NCI-H460 (cell line): Measurements from ENCODE around the gene PCDHB14. TPM values are rescaled to one million over a fixed set of nuclear protein-coding genes. Genes with fewer than 3 reads are reported as not detected.

Experiments used
- DNase-seq: peaks from one replicate; pipeline ENCODE4 v3.0.0-alpha.2; 2016; ENCODE audit warnings: low read depth; ENCODE audit errors: extremely low read depth
- total RNA-seq: library from RNA; depleted of rRNA; stranded (reverse); fragments of >200 nt; shearing (Covaris generic); gene quantifications from 2 replicates; pipeline ENCODE4 v1.2.3, GENCODE V29; 2014; rRNA removed

The PCDHB14 gene
- total RNA-seq, 1 experiment from 2014 or later = 2.7 TPM

- no peak for DNase-seq
These were observed 46.1 kb downstream of the PCDHB14 start for GRCh38 chr5:141269195-141269594.

- DNase-seq = no peak
These were observed 49.8 kb downstream of the PCDHB14 start for GRCh38 chr5:141272906-141273305.

Other genes with a start within 250 kb of the PCDHB14 start
- gene PCDHB1, start 172.0 kb upstream of the PCDHB14 start, total RNA-seq = 0.03 TPM in 1 of 2 replicates, not detected in the other
- 0.29 and 0.52 TPM in 2 replicates for gene PCDHB2, start 128.7 kb upstream of the PCDHB14 start, total RNA-seq
- gene PCDHB3, start 122.9 kb upstream of the PCDHB14 start, total RNA-seq = 0.12 and 0.14 TPM in 2 replicates
- gene PCDHB4, start 101.5 kb upstream of the PCDHB14 start, total RNA-seq = not detected in 2 replicates
- 0.07 TPM in 1 of 2 replicates, not detected in the other for gene PCDHB5, start 88.1 kb upstream of the PCDHB14 start, total RNA-seq
- not detected in 2 replicates for gene PCDHB6, start 73.3 kb upstream of the PCDHB14 start, total RNA-seq
- 0.17 and 0.25 TPM in 2 replicates for gene PCDHB7, start 50.7 kb upstream of the PCDHB14 start, total RNA-seq
- 0.14 and 0.22 TPM in 2 replicates for gene PCDHB8, start 45.6 kb upstream of the PCDHB14 start, total RNA-seq
- gene PCDHB16, start 41.0 kb upstream of the PCDHB14 start, total RNA-seq = 0.32 and 0.69 TPM in 2 replicates
- gene PCDHB9, start 36.2 kb upstream of the PCDHB14 start, total RNA-seq = 0.40 and 0.69 TPM in 2 replicates
- gene PCDHB10, start 31.0 kb upstream of the PCDHB14 start, total RNA-seq = 0.35 and 0.72 TPM in 2 replicates
- gene PCDHB11, start 23.7 kb upstream of the PCDHB14 start, total RNA-seq = 5.4 and 6.0 TPM in 2 replicates
- gene PCDHB12, start 14.6 kb upstream of the PCDHB14 start, total RNA-seq = 0.75 and 0.99 TPM in 2 replicates
- 2.2 and 2.5 TPM in 2 replicates for gene PCDHB13, start 9.4 kb upstream of the PCDHB14 start, total RNA-seq
- gene PCDHB15, start 22.1 kb downstream of the PCDHB14 start, total RNA-seq = 0.12 and 0.20 TPM in 2 replicates
- not detected in 2 replicates for gene SLC25A2, start 80.7 kb downstream of the PCDHB14 start, total RNA-seq
- gene TAF7, start 97.4 kb downstream of the PCDHB14 start, total RNA-seq = 91.7 and 130 TPM in 2 replicates
- 0.72 and 1.6 TPM in 2 replicates for gene PCDHGA1, start 107.2 kb downstream of the PCDHB14 start, total RNA-seq
- 0.12 TPM in 2 replicates for gene PCDHGA2, start 115.4 kb downstream of the PCDHB14 start, total RNA-seq
- 0.17 TPM in 1 of 2 replicates, not detected in the other for gene PCDHGA3, start 120.5 kb downstream of the PCDHB14 start, total RNA-seq
- gene PCDHGB1, start 126.8 kb downstream of the PCDHB14 start, total RNA-seq = 1.1 and 2.6 TPM in 2 replicates
- 0.79 and 1.3 TPM in 2 replicates for gene PCDHGA4, start 131.7 kb downstream of the PCDHB14 start, total RNA-seq
- gene PCDHGB2, start 136.7 kb downstream of the PCDHB14 start, total RNA-seq = 1.8 and 2.0 TPM in 2 replicates
- gene PCDHGA5, start 140.8 kb downstream of the PCDHB14 start, total RNA-seq = 0.58 and 0.62 TPM in 2 replicates
- gene PCDHGB3, start 146.9 kb downstream of the PCDHB14 start, total RNA-seq = 0.52 and 1.1 TPM in 2 replicates
- 1.1 and 1.2 TPM in 2 replicates for gene PCDHGA6, start 150.5 kb downstream of the PCDHB14 start, total RNA-seq
- gene PCDHGA7, start 159.4 kb downstream of the PCDHB14 start, total RNA-seq = 0.54 and 0.55 TPM in 2 replicates
- 5.5 and 5.6 TPM in 2 replicates for gene PCDHGB4, start 164.4 kb downstream of the PCDHB14 start, total RNA-seq
- gene PCDHGA8, start 169.3 kb downstream of the PCDHB14 start, total RNA-seq = 0.97 and 1.4 TPM in 2 replicates
- gene PCDHGB5, start 174.6 kb downstream of the PCDHB14 start, total RNA-seq = 0.72 and 1.6 TPM in 2 replicates
- 0.92 and 1.6 TPM in 2 replicates for gene PCDHGA9, start 179.4 kb downstream of the PCDHB14 start, total RNA-seq
- gene PCDHGB6, start 184.7 kb downstream of the PCDHB14 start, total RNA-seq = 0.55 and 0.62 TPM in 2 replicates
- 5.1 TPM in 2 replicates for gene PCDHGA10, start 189.6 kb downstream of the PCDHB14 start, total RNA-seq
- gene PCDHGB7, start 194.3 kb downstream of the PCDHB14 start, total RNA-seq = 0.79 and 0.89 TPM in 2 replicates
- 0.52 and 0.87 TPM in 2 replicates for gene PCDHGA11, start 197.7 kb downstream of the PCDHB14 start, total RNA-seq
- 0.20 and 0.42 TPM in 2 replicates for gene PCDHGA12, start 207.2 kb downstream of the PCDHB14 start, total RNA-seq